Astrocyte (in vitro differentiated cells and primary cell): ENCODE data around the gene TBXAS1. TPM values are rescaled to one million over a fixed set of nuclear protein-coding genes. Genes with fewer than 3 reads are reported as not detected.

Experiments
- DNase-seq: peaks from one replicate; pipeline ENCODE4 v3.0.0-alpha.2; 2010; ENCODE audit warnings: low read depth
- FAIRE-seq: peaks from 2 replicates; lab custom pipeline; 2011; peaks lifted over from hg19 to GRCh38; lab: Jason Lieb, UNC
- H2AFZ ChIP-seq: 2 replicates; pipeline ENCODE4 v1.6.0; 2012; ENCODE audit warnings: low read depth, low read length, inconsistent platforms
- H3K27ac ChIP-seq: 2 replicates; pipeline ENCODE4 v1.5.1; 2011; ENCODE audit warnings: low read depth, low read length, inconsistent platforms
- H3K27me3 ChIP-seq: 2 replicates; pipeline ENCODE4 v1.6.0; 2011; ENCODE audit warnings: low read length, inconsistent platforms; ENCODE audit not compliant: insufficient read depth
- H3K36me3 ChIP-seq: 2 replicates; pipeline ENCODE4 v1.5.1; 2011; ENCODE audit warnings: low read length, inconsistent platforms; ENCODE audit not compliant: insufficient read depth
- H3K4me1 ChIP-seq: 2 replicates; pipeline ENCODE4 v1.5.1; 2011; ENCODE audit warnings: low read length, inconsistent platforms; ENCODE audit not compliant: insufficient read depth
- H3K4me2 ChIP-seq: 2 replicates; pipeline ENCODE4 v1.6.0; 2012; ENCODE audit warnings: low read length, inconsistent platforms
- H3K4me3 ChIP-seq: 2 replicates; pipeline ENCODE4 v1.5.1; 2011; ENCODE audit warnings: low read depth, mild to moderate bottlenecking, low read length, inconsistent platforms; ENCODE audit not compliant: insufficient read depth
- H3K79me2 ChIP-seq: 2 replicates; pipeline ENCODE4 v1.6.0; 2012; ENCODE audit warnings: mild to moderate bottlenecking, low read length, inconsistent platforms; ENCODE audit not compliant: insufficient read depth
- H3K9ac ChIP-seq: 2 replicates; pipeline ENCODE4 v1.6.0; 2012; ENCODE audit warnings: mild to moderate bottlenecking, low read length, inconsistent platforms
- H3K9me3 ChIP-seq: 2 replicates; pipeline ENCODE4 v1.5.1; 2012; ENCODE audit warnings: low read depth, mild to moderate bottlenecking, low read length, inconsistent platforms; ENCODE audit not compliant: insufficient read depth
- H4K20me1 ChIP-seq: 2 replicates; pipeline ENCODE4 v1.6.0; 2012; ENCODE audit warnings: low read length, inconsistent platforms; ENCODE audit not compliant: insufficient read depth
- H3K27ac Mint-ChIP-seq: one replicate; pipeline ENCODE4 v1.8.0; 2021; ENCODE audit warnings: mild to moderate bottlenecking, mixed read lengths; ENCODE audit not compliant: unreplicated experiment
- H3K27me3 Mint-ChIP-seq: one replicate; pipeline ENCODE4 v1.8.0; 2021; ENCODE audit warnings: low read depth, mixed read lengths; ENCODE audit not compliant: unreplicated experiment
- H3K36me3 Mint-ChIP-seq: one replicate; pipeline ENCODE4 v1.8.0; 2021; ENCODE audit warnings: low read depth, mixed read lengths; ENCODE audit not compliant: unreplicated experiment
- H3K4me1 Mint-ChIP-seq: one replicate; pipeline ENCODE4 v1.8.0; 2021; ENCODE audit warnings: low read depth, mixed read lengths; ENCODE audit not compliant: unreplicated experiment
- H3K4me3 Mint-ChIP-seq: one replicate; pipeline ENCODE4 v1.8.0; 2021; ENCODE audit warnings: mild to moderate bottlenecking, moderate library complexity, mixed read lengths; ENCODE audit not compliant: unreplicated experiment
- H3K9me3 Mint-ChIP-seq: one replicate; pipeline ENCODE4 v1.8.0; 2021; ENCODE audit warnings: mild to moderate bottlenecking, mixed read lengths; ENCODE audit not compliant: unreplicated experiment
- CTCF ChIP-seq: IDR thresholded peaks from 2 replicates; pipeline ENCODE4 v1.5.1; 2011; ENCODE audit warnings: low read depth, mild to moderate bottlenecking, inconsistent platforms, low read length, moderate library complexity; ENCODE audit not compliant: insufficient read depth
- EZH2 ChIP-seq: IDR thresholded peaks from 2 replicates; pipeline ENCODE4 v1.6.1; 2012; ENCODE audit warnings: mild to moderate bottlenecking, low read length, inconsistent platforms; ENCODE audit not compliant: insufficient read depth
- total RNA-seq: library from RNA; stranded (reverse); gene quantifications from 2 replicates; pipeline ENCODE4 v1.2.1, GENCODE V29; 2021

The TBXAS1 gene
- total RNA-seq, 1 donor from 2014 or later: 1.1 TPM

- no peaks in the 10 kb centered on the region for H4K20me1 ChIP-seq
- no peak for FAIRE-seq
- TF ChIP-seq CTCF (no peak), EZH2 (no peak)
- no peak overlapping the region for H3K27ac ChIP-seq
- peak overlapping the region; percentile 43 for H3K27ac Mint-ChIP-seq
- no peak overlapping the region for H2AFZ ChIP-seq
- H3K27me3 ChIP-seq: no peaks in the 10 kb centered on the region
- H3K9me3 Mint-ChIP-seq: peaks cover 10% of the 10 kb centered on the region
- no peak for DNase-seq
- H3K9ac ChIP-seq: no peak overlapping the region
- peaks cover 18% of the 10 kb centered on the region for H3K27me3 Mint-ChIP-seq
- no peaks in the 10 kb centered on the region for H3K79me2 ChIP-seq
- no peaks in the 10 kb centered on the region for H3K4me1 Mint-ChIP-seq
- H3K4me1 ChIP-seq: no peaks in the 10 kb centered on the region
- no peaks in the 10 kb centered on the region for H3K9me3 ChIP-seq
- H3K4me2 ChIP-seq: no peak overlapping the region
- H3K36me3 ChIP-seq: no peaks in the 10 kb centered on the region
- H3K36me3 Mint-ChIP-seq: no peaks in the 10 kb centered on the region
- H3K4me3 ChIP-seq: no peak overlapping the region
- H3K4me3 Mint-ChIP-seq: no peak overlapping the region
Observed at GRCh38 chr7:139853506-139854123, 24.6 kb downstream of the TBXAS1 start.

DNA sequence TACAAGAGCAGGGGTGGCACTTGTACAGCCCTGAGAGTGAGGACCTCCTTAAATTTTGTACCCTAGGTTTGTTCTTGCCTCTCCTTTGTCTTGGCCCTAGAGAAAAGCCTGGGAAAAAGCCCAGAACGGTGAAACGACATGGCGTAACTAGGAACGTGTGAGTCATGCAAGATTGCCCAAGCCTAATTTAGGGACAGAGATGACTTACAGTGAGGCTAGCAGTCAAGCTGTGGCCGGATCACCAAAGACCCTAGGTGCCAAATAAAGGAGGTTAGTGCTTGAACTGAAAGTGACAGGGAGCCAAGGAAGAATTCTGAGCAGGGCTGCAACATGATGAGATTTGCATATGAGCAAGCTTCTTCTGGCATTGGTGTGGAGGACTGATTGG lies 25.1 kb downstream of the TBXAS1 start:
- H3K27me3 ChIP-seq: no peaks in the 10 kb centered on the region
- H3K79me2 ChIP-seq: no peaks in the 10 kb centered on the region
- TF ChIP-seq EZH2 (no peak), CTCF (no peak)
- no peak overlapping the region for H3K4me2 ChIP-seq
- Mint-ChIP-seq H3K4me1 (no peaks in the 10 kb centered on the region), H3K36me3 (no peaks in the 10 kb centered on the region), H3K9me3 (peaks cover 10% of the 10 kb centered on the region), H3K27me3 (peaks cover 18% of the 10 kb centered on the region), H3K4me3 (no peak overlapping the region), H3K27ac (no peak overlapping the region)
- H3K4me3 ChIP-seq: no peak overlapping the region
- H3K9ac ChIP-seq: no peak overlapping the region
- H3K36me3 ChIP-seq: no peaks in the 10 kb centered on the region
- FAIRE-seq: no peak
- H2AFZ ChIP-seq: no peak overlapping the region
- no peaks in the 10 kb centered on the region for H3K9me3 ChIP-seq
- no peak overlapping the region for H3K27ac ChIP-seq
- no peaks in the 10 kb centered on the region for H3K4me1 ChIP-seq
- H4K20me1 ChIP-seq: no peaks in the 10 kb centered on the region
- DNase-seq: peak; percentile 53

GRCh38 chr7:139854803-139855497 lies 25.9 kb downstream of the TBXAS1 start:
- Histone ChIP-seq H3K27ac (no peak overlapping the region), H3K4me1 (no peaks in the 10 kb centered on the region), H3K79me2 (no peaks in the 10 kb centered on the region), H2AFZ (no peak overlapping the region), H3K27me3 (no peaks in the 10 kb centered on the region), H4K20me1 (no peaks in the 10 kb centered on the region), H3K4me2 (no peak overlapping the region), H3K9me3 (no peaks in the 10 kb centered on the region), H3K9ac (no peak overlapping the region), H3K36me3 (no peaks in the 10 kb centered on the region), H3K4me3 (no peak overlapping the region)
- DNase-seq (no peak), FAIRE-seq (no peak)
- no peak overlapping the region for H3K4me3 Mint-ChIP-seq
- no peaks in the 10 kb centered on the region for H3K4me1 Mint-ChIP-seq
- no peaks in the 10 kb centered on the region for H3K36me3 Mint-ChIP-seq
- H3K27me3 Mint-ChIP-seq: peaks cover 18% of the 10 kb centered on the region
- H3K27ac Mint-ChIP-seq: no peak overlapping the region
- peaks cover 9% of the 10 kb centered on the region for H3K9me3 Mint-ChIP-seq
- TF ChIP-seq CTCF: no peak
- no peak for TF ChIP-seq EZH2
